Measurements from ENCODE around the gene TBCA.

Gene TBCA, protein sequence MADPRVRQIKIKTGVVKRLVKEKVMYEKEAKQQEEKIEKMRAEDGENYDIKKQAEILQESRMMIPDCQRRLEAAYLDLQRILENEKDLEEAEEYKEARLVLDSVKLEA

DNA sequence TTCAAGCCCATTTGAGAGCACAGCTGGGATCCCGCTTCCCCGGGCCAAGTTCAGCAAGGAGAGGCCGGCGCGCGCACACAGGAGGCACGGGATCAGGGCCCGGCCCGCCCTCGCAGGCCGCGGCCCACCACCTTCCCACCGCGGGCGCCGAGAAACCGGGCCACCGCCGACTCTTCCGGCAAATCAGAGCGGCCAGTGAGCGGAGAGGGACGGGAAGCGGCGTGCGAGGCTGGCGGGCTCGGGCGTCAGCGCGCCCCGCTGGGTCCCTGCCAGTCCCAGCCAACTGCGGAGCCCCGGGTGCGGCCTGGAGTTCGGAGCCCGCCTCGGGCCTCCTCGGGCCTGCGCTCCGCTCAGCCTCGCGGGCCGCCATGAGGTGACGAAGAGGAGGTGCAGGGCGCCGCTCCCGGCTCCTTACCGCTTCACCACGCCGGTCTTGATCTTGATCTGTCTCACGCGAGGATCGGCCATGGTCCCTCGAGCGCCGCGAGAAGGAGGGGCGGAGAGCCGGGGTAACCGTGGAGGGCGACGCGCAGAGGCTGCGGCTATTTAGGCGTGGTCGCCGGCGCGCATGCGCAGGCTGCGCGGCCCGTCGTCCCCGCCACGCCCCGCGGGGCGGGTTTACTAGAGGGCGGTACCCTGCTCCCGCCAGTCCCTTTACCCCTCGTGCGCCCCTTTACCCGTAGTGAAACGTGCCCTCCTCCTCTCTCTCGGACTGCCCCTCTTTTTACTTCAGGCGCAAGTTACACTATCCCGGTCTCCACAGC is at the start of gene TBCA:
TBCA (minus strand) TSS at position 550 of the 764 bp plus-strand sequence; CDS start at position 468, 82 bp downstream.
- H3K4me2 ChIP-seq, result peak within 1 kb of the TSS; percentile 75
- H3K9ac ChIP-seq, result peak within 1 kb of the TSS; percentile 100
- H3K79me2 ChIP-seq (ENCODE audit: insufficient read depth, low read depth), result peaks cover 49% of the 10 kb centered on the region
- no peaks in the 10 kb centered on the region; the same call in 1 of the 2 replicates for H3K36me3 ChIP-seq (ENCODE audit: insufficient read depth)
- peak within 1 kb of the TSS; percentile 92 for H2AFZ ChIP-seq (ENCODE audit: low read depth)
- H3K27ac ChIP-seq, result peak within 1 kb of the TSS; percentile 98
- H3K27me3 ChIP-seq (ENCODE audit: insufficient read depth, low read depth), result no peaks in the 10 kb centered on the region
- no peak within 1 kb of the TSS for H3K4me3 ChIP-seq (IDR thresholded peaks at IDR 0.05; ENCODE audit: insufficient read depth, low read depth, low read length)
- H4K20me1 ChIP-seq (ENCODE audit: insufficient read depth), result peaks cover 13% of the 10 kb centered on the region; the same call in 1 of the 2 replicates
- TF ChIP-seq, protein P1, sequence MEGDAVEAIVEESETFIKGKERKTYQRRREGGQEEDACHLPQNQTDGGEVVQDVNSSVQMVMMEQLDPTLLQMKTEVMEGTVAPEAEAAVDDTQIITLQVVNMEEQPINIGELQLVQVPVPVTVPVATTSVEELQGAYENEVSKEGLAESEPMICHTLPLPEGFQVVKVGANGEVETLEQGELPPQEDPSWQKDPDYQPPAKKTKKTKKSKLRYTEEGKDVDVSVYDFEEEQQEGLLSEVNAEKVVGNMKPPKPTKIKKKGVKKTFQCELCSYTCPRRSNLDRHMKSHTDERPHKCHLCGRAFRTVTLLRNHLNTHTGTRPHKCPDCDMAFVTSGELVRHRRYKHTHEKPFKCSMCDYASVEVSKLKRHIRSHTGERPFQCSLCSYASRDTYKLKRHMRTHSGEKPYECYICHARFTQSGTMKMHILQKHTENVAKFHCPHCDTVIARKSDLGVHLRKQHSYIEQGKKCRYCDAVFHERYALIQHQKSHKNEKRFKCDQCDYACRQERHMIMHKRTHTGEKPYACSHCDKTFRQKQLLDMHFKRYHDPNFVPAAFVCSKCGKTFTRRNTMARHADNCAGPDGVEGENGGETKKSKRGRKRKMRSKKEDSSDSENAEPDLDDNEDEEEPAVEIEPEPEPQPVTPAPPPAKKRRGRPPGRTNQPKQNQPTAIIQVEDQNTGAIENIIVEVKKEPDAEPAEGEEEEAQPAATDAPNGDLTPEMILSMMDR (conservative IDR thresholded peaks at IDR 0.05; ENCODE audit: low read depth, low read length), result no peak
- peaks cover 43% of the 10 kb centered on the region for H3K4me1 ChIP-seq (ENCODE audit: low read depth, poor library complexity, severe bottlenecking)

DNA sequence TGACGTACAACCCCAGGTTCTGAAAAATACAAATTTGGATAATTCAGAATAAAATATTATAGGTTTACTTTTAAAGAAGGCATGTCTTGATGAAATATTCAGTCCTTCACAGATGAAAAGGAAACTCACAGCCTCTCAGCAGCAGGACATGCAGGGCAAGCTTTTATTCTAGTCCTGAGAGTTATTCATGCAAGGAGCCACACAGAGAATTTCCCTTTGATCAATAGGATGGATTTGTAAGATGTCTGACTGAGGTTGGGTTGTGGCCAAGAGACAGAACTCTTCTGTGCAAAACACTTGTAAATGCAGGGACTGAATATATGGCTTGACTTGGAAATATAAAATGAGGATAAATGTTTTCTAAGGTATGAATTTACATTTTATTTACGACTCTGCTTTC is 48.8 kb upstream of the TBCA start:
- H3K79me2 ChIP-seq (ENCODE audit: insufficient read depth, low read depth), result no peaks in the 10 kb centered on the region

DNA sequence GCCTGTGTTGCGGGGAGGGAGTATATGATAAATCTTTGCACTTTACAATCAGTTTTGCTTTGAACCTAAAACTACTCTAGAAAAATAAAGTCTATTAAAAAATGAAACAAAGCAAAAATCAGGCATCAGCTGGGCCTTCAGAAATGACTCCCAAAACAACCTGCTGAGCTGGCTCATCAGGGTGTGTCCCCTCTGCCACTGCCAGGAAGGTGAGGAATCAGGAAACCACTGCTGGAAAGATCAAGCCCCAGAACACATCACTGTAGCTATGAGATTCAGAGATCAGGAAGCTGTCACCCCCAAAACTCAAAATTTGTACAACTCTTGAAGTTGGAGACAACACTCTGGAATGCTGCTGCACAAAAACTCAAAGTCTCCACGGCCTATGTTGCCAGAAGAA is 40.5 kb upstream of the TBCA start:
- Histone ChIP-seq H2AFZ (ENCODE audit: low read depth) (no peak overlapping the region), H3K9ac (no peak overlapping the region), H3K79me2 (ENCODE audit: insufficient read depth, low read depth) (no peaks in the 10 kb centered on the region), H3K36me3 (ENCODE audit: insufficient read depth) (no peaks in the 10 kb centered on the region), H3K4me1 (ENCODE audit: low read depth, poor library complexity, severe bottlenecking) (no peaks in the 10 kb centered on the region), H3K27ac (no peak overlapping the region), H3K27me3 (ENCODE audit: insufficient read depth, low read depth) (no peaks in the 10 kb centered on the region), H3K4me2 (no peak overlapping the region), H3K4me3 (IDR thresholded peaks at IDR 0.05; ENCODE audit: insufficient read depth, low read depth, low read length) (no peak overlapping the region), H4K20me1 (ENCODE audit: insufficient read depth) (no peaks in the 10 kb centered on the region)
- TF ChIP-seq, protein P1 (conservative IDR thresholded peaks at IDR 0.05; ENCODE audit: low read depth, low read length), result no peak

More for the DNA sequence above, 48.8 kb upstream of the TBCA start:
- Histone ChIP-seq H3K27ac (no peak overlapping the region), H3K9ac (no peak overlapping the region), H4K20me1 (ENCODE audit: insufficient read depth) (no peaks in the 10 kb centered on the region), H3K4me2 (no peak overlapping the region), H3K27me3 (ENCODE audit: insufficient read depth, low read depth) (no peaks in the 10 kb centered on the region), H3K4me3 (IDR thresholded peaks at IDR 0.05; ENCODE audit: insufficient read depth, low read depth, low read length) (no peak overlapping the region), H3K36me3 (ENCODE audit: insufficient read depth) (no peaks in the 10 kb centered on the region), H2AFZ (ENCODE audit: low read depth) (no peak overlapping the region), H3K4me1 (ENCODE audit: low read depth, poor library complexity, severe bottlenecking) (no peaks in the 10 kb centered on the region)
- TF ChIP-seq, protein P1 (conservative IDR thresholded peaks at IDR 0.05; ENCODE audit: low read depth, low read length), result no peak

DNA sequence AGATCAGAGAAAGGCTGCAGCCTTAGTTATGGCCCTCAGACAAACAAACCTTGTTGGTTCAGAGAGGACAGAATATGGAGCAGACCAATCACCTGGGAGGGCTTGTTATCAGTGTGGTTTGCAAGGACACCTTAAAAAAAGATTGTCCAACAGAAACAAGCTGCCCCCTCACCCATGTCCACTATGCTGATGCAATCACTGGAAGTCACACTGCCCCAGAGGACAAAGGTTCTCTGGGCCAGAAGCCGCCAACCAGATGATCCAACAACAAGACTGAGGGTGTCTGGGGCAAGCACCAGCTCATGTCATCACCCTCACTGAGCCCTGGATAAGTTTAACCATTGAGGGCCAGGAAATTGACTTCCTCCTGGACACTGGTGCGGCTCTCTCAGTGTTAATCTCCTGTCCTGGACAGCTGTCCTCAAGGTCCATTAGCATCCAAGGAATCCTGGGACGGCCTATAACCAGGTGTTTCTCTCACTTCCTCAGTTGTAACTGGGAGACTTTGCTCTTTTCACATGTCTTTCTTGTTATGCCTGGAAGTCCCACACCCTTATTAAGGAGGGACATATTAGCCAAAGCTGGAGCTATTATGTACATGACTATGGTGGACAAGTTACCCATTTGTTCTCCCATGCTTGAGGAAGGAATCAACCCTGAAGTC is 36.9 kb upstream of the TBCA start:
- H3K9ac ChIP-seq, result no peak overlapping the region
- no peaks in the 10 kb centered on the region for H3K79me2 ChIP-seq (ENCODE audit: insufficient read depth, low read depth)
- no peak overlapping the region for H3K27ac ChIP-seq
- H3K4me3 ChIP-seq (IDR thresholded peaks at IDR 0.05; ENCODE audit: insufficient read depth, low read depth, low read length), result no peak overlapping the region
- H3K36me3 ChIP-seq (ENCODE audit: insufficient read depth), result no peaks in the 10 kb centered on the region
- H4K20me1 ChIP-seq (ENCODE audit: insufficient read depth), result no peaks in the 10 kb centered on the region
- H3K4me1 ChIP-seq (ENCODE audit: low read depth, poor library complexity, severe bottlenecking), result no peaks in the 10 kb centered on the region
- no peaks in the 10 kb centered on the region for H3K27me3 ChIP-seq (ENCODE audit: insufficient read depth, low read depth)
- no peak overlapping the region for H3K4me2 ChIP-seq
- no peak overlapping the region for H2AFZ ChIP-seq (ENCODE audit: low read depth)
- TF ChIP-seq, protein P1 (conservative IDR thresholded peaks at IDR 0.05; ENCODE audit: low read depth, low read length), result no peak
